GM21367 (cell line): ENCODE measurements around the gene BEGAIN.
"Not testable (repeated sequence)": the region's sequence is repeated elsewhere in the genome, so short reads cannot be mapped to it uniquely, and the experiment has no call there.

Source experiments
- ATAC-seq: cut with Tn5 transposase; IDR thresholded peaks from one replicate; pipeline ENCODE4 v1.9.1; 2021; ENCODE audit not compliant: unreplicated experiment

The BEGAIN gene

GRCh38 chr14:100525615-100526014, 61.6 kb downstream of the BEGAIN start:
- no peak for ATAC-seq

- ATAC-seq = no peak
These were observed 62.3 kb downstream of the BEGAIN start for GRCh38 chr14:100524933-100525243.

GRCh38 chr14:100524233-100524932, 62.8 kb downstream of the BEGAIN start:
- ATAC-seq = no peak

- ATAC-seq = no peak
These were observed 63.4 kb downstream of the BEGAIN start for GRCh38 chr14:100523843-100524169.

DNA sequence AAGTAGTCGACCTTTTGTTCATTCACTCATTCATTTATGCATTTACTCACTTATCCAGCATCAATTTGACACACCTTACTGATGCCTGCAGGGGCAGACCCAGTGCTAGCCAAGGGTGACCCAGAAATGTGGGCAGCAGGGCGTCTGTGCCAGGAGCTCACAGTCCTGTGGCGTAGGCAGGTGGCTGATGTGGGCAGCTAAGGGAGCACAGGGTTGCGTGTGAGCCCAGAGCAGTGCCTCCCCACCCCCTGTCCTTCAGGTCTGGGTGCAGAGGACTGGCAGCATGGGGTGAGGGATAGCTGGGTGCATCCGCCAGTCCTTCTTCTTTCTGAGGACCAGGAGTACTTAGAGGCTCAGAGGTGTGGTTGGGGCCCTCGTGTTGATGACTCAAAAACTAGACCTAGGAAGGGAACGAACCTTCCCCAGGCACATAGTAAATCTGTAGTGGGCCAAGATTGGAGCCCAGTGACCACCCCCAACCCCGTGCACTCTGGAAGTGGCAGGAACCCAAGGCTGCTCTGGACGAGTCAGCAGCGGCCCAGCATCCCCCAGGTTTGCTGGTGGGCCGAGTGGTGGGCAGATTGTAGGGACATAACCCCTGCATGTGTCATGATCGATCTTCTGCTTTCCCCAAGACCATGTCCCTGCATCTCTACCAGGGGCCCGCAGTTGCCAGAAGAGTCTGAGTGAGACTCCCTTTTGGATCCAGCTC, 63.9 kb downstream of the BEGAIN start:
- no peak for ATAC-seq

GRCh38 chr14:100522616-100523099, 64.6 kb downstream of the BEGAIN start:
- ATAC-seq = no peak

DNA sequence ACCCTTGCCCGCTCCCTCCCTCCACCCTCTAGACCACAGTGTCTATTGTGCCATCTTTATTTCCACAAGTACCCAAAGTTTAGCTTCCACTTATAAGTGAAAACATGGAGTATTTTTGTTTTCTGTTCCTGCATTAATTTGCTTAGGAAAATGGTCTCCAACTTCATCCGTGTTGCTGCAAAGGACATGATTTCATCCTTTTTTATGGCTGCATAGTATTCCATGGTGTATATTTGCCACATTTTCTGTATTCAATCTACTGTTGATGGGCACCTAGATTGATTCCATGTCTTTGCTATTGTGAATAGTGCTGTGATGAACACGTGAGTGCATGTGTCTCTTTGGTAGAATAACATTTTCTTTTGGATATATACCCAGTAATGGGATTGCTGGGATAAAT, 81.2 kb downstream of the BEGAIN start:
- not testable (repeated sequence) for ATAC-seq

DNA sequence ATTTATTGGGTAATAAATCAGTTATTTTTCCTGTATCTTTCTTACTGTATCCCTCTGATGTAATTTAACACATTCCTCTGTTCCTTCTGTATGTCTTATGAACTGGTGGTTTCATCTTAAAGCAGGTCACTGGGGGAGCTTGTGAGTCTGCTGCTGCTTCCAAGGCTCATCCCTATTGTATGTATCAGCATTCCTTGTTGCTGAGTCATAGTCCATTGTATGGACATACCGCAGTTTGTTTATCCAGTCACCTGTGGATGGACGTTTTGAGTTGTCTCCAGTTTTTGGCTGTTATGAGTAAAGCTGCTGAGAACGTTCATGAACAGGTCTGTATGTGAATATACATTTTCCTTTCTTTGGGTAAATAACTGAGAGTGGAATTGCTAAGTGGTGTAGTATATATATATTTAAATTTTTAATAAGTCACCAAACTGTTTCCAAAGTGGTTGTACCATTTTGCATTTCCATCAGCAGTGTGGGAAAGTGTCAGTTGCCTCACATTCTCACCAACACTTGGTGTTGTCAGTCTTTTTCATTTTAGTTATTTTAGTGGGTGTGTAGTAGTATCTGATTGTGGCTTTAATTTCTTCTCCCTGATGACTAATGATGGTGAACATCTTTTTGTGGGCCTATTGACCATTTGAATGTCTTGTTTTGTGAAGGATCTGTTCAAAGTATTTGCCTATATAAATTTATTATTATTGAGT, 82.7 kb downstream of the BEGAIN start:
- no peak for ATAC-seq

GRCh38 chr14:100503251-100503650, 84.0 kb downstream of the BEGAIN start:
- no peak for ATAC-seq

DNA sequence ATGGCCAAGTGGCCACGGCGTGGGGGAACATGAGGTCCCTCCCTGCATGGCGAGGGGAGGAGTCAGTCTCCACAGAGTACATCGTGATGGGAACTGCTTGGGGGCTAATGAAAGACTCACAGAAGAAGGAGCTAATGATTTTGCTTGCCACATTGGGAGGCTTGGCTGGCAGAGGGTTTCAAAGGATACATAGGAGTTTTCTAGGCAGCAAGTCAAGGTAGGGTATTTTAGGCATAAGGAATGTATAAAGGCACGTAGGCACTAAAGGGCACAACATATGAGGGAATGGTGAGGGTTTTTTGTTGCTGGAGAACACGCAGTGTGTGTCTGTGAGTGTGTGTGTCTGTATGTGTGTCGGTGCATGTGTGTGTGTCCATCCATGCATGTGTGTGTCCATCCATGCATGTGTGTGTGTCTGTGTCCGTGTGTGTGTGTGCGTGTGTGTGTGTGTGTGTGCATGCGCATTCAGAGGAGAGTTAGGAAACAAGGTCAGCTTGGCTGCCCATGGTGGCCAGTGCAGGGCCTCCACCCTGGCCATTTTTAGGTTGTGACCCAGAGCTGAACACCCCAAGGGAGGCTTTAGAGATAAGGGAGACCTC, 84.5 kb downstream of the BEGAIN start:
- no peak for ATAC-seq

DNA sequence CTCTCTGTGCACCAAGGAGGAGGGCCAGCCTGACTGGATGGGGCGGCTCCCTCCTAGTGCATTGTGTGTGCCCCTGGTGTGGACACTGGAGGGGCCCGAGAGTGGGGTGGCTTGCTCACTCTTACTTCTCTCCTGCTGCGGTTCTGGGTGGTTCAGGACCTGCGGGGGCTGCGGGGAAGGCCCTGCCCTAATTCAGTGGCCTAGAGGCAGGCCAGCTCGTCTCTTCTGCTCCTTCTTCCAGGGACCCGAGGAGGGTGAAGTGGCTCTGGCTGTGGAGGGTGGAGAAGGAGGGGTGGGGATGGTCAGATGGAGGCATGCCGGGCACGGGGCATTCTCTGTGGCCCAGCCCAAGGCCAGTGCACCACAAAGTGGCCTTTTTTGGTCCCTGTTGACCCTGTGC, 87.1 kb downstream of the BEGAIN start:
- no peak for ATAC-seq

- no peak for ATAC-seq
These were observed 89.1 kb downstream of the BEGAIN start for GRCh38 chr14:100498068-100498467.

DNA sequence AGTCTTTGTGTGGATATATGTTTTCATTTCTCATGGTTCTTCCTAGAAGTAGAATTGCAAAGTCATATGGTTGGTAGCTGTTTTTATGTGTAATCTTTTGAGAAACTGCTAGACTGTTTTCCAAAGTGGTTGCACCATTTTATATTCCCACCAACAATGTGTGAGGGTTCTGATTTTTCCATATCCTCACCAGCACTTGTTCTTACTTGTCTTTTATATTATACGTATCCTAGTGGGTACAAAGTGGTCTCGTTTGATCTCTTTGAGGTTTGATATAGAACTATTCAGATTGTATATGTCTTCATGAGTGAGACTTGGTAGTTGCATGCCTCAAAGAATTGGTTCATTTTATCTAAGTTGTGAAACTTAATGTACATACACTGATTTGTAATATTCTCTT, 91.3 kb downstream of the BEGAIN start:
- no peak for ATAC-seq

DNA sequence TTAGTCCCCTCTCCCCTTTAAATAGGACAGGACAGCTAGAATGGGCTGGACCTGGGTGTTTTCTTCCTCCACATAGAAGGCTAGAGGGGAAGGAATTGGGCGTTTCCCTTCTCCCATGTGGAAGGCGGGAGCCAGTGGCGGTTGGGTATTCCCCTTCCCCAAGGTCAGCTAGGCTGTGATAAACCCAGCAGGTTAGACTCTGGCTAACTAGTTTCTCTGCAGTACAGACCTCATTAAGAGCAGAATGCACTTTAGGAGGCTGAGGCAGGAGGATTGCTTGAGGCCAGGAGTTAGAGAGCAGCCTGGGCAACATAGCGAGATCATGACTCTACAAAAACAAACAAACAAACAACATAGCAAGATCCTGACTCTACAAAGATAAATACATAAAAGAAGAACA, 92.6 kb downstream of the BEGAIN start:
- no peak for ATAC-seq

- no peak for ATAC-seq
These were observed 97.0 kb downstream of the BEGAIN start for GRCh38 chr14:100490252-100490651.

- no peak for ATAC-seq
These were observed 99.2 kb downstream of the BEGAIN start for GRCh38 chr14:100488057-100488456.

GRCh38 chr14:100487304-100487703, 99.9 kb downstream of the BEGAIN start:
- no peak for ATAC-seq
